HEK293 (cell line): Measurements from ENCODE around the gene KCTD11.

ENCODE experiments used
- CTCF ChIP-seq: fragments of 450-650 bp; formaldehyde crosslinking; IDR thresholded peaks from 2 replicates; pipeline ENCODE4 v1.5.1; 2016; ENCODE audit warnings: missing biosample characterization, missing genetic modification characterization
- KLF9 ChIP-seq: fragments of 450-650 bp; formaldehyde crosslinking; IDR thresholded peaks from 2 replicates; pipeline ENCODE4 v1.5.1; 2016; ENCODE audit warnings: missing biosample characterization, missing genetic modification characterization, low read depth
- PATZ1 ChIP-seq: fragments of 450-650 bp; formaldehyde crosslinking; IDR thresholded peaks from 2 replicates; pipeline ENCODE4 v1.5.1; 2016; ENCODE audit warnings: missing biosample characterization, missing genetic modification characterization
- SP7 ChIP-seq: fragments of 450-650 bp; formaldehyde crosslinking; IDR thresholded peaks from 2 replicates; pipeline ENCODE4 v1.5.1; 2016; ENCODE audit warnings: missing biosample characterization, missing genetic modification characterization
- TCF7L2 ChIP-seq: IDR thresholded peaks from 2 replicates; pipeline ENCODE4 v1.6.1; 2011; ENCODE audit warnings: low read depth, mild to moderate bottlenecking, inconsistent platforms, low read length, moderate library complexity, borderline replicate concordance
- ZBTB49 ChIP-seq: fragments of 450-650 bp; formaldehyde crosslinking; IDR thresholded peaks from 2 replicates; pipeline ENCODE4 v1.5.1; 2016; ENCODE audit warnings: missing biosample characterization, missing genetic modification characterization, low read depth
- ZNF133 ChIP-seq: fragments of 450-650 bp; formaldehyde crosslinking; IDR thresholded peaks from 2 replicates; pipeline ENCODE4 v1.5.1; 2016; ENCODE audit warnings: missing biosample characterization, missing genetic modification characterization
- ZNF155 ChIP-seq: fragments of 450-650 bp; formaldehyde crosslinking; IDR thresholded peaks from 2 replicates; pipeline ENCODE4 v1.5.1; 2016; ENCODE audit warnings: missing biosample characterization, missing genetic modification characterization
- ZNF311 ChIP-seq: fragments of 450-650 bp; formaldehyde crosslinking; IDR thresholded peaks from 2 replicates; pipeline ENCODE4 v1.5.1; 2017; ENCODE audit warnings: missing biosample characterization, missing genetic modification characterization, borderline replicate concordance
- ZNF350 ChIP-seq: fragments of 450-650 bp; formaldehyde crosslinking; IDR thresholded peaks from 2 replicates; pipeline ENCODE4 v1.5.0; 2017; ENCODE audit warnings: missing biosample characterization, mild to moderate bottlenecking, missing genetic modification characterization
- ZNF398 ChIP-seq: fragments of 450-650 bp; formaldehyde crosslinking; IDR thresholded peaks from 2 replicates; pipeline ENCODE4 v1.5.1; 2017; ENCODE audit warnings: missing biosample characterization, missing genetic modification characterization
- ZNF513 ChIP-seq: fragments of 450-650 bp; IDR thresholded peaks from 2 replicates; pipeline ENCODE4 v1.5.1; 2018; ENCODE audit warnings: missing biosample characterization, missing genetic modification characterization
- ZNF529 ChIP-seq: fragments of 450-650 bp; formaldehyde crosslinking; IDR thresholded peaks from 2 replicates; pipeline ENCODE4 v1.5.1; 2017; ENCODE audit warnings: missing genetic modification characterization, missing biosample characterization; ENCODE audit not compliant: insufficient replicate concordance
- ZNF548 ChIP-seq: fragments of 450-650 bp; formaldehyde crosslinking; IDR thresholded peaks from 2 replicates; pipeline ENCODE4 v1.5.1; 2016; ENCODE audit warnings: missing biosample characterization, missing genetic modification characterization

- TF ChIP-seq PATZ1: no peak
- TF ChIP-seq ZNF513 (tag by site-specific recombination): no peak
- TF ChIP-seq ZNF311 (tag by site-specific recombination): no peak
- TF ChIP-seq ZNF133 (tag by site-specific recombination): no peak
- TF ChIP-seq ZNF529 (tag by site-specific recombination): no peak
- no peak for TF ChIP-seq TCF7L2
- TF ChIP-seq ZNF398 (tag by site-specific recombination): no peak
- TF ChIP-seq ZNF548 (tag by site-specific recombination): no peak
- TF ChIP-seq SP7 (tag by site-specific recombination): no peak
- TF ChIP-seq CTCF (tag by site-specific recombination): no peak
- TF ChIP-seq ZBTB49 (tag by site-specific recombination): no peak
- no peak for TF ChIP-seq ZNF155
- no peak for TF ChIP-seq KLF9 (tag by site-specific recombination)
- TF ChIP-seq ZNF350 (tag by site-specific recombination): no peak
These were observed 30.5 kb upstream of the KCTD11 start for GRCh38 chr17:7321466-7321865.
